IgD-negative memory B cell (primary cell): ENCODE data around the gene CCDC117. TPM values are rescaled to one million over a fixed set of nuclear protein-coding genes. Genes with fewer than 3 reads are reported as not detected.
A peak's percentile ranks its signal among the peaks of the same experiment; 100 is the strongest.
"Not testable (repeated sequence)": the region's sequence is repeated elsewhere in the genome, so short reads cannot be mapped to it uniquely, and the experiment has no call there.

Experiments
- H3K27ac Mint-ChIP-seq, 3 donors: one replicate each; pipeline ENCODE4 v1.8.0; 2020 to 2022; ENCODE audit warnings: mild to moderate bottlenecking in 3 of 3, mixed read lengths in 3 of 3, moderate library complexity in 1 of 3
- H3K27me3 Mint-ChIP-seq: one replicate; pipeline ENCODE4 v1.8.0; 2021; ENCODE audit warnings: mixed read lengths
- H3K36me3 Mint-ChIP-seq: one replicate; pipeline ENCODE4 v1.8.0; 2020; ENCODE audit warnings: mild to moderate bottlenecking, mixed read lengths
- H3K4me1 Mint-ChIP-seq, 3 donors: one replicate each; pipeline ENCODE4 v1.8.0; 2020 to 2022; ENCODE audit warnings: mixed read lengths in 3 of 3, mild to moderate bottlenecking in 1 of 3
- H3K4me3 Mint-ChIP-seq, 4 donors: one replicate each; pipeline ENCODE4 v1.8.0; 2020 to 2022; ENCODE audit warnings: mild to moderate bottlenecking in 4 of 4, mixed read lengths in 4 of 4, moderate library complexity in 3 of 4
- H3K9me3 Mint-ChIP-seq, 3 donors: one replicate each; pipeline ENCODE4 v1.8.0; 2020 to 2021; ENCODE audit warnings: mixed read lengths in 3 of 3, mild to moderate bottlenecking in 1 of 3
- polyA plus RNA-seq: library from polyadenylated mRNA; unstranded; fragments of 300-500 nt; fragmentation: Illumina TruSeq; gene quantifications from one replicate; pipeline ENCODE4 v1.2.3, GENCODE V29; 2021

Gene CCDC117
- 12.0 TPM for polyA plus RNA-seq

- Mint-ChIP-seq H3K4me1 (peaks cover 16 to 20% (median 16%) of the 10 kb centered on the region in 3 donors), H3K4me3 (peak within 1 kb of the TSS; percentile 94 to 99 (median 96)), H3K27ac (peak within 1 kb of the TSS; percentile 93 to 96 (median 94)), H3K9me3 (no peaks in the 10 kb centered on the region), H3K36me3 (no peaks in the 10 kb centered on the region), H3K27me3 (no peaks in the 10 kb centered on the region)
Observed at GRCh38 chr22:28772633-28773460, at the start of gene CCDC117. TSS of gene CCDC117 (plus strand) at chr22:28772695. CDS start at chr22:28772850, 155 bp downstream.

- H3K4me3 Mint-ChIP-seq = no peak overlapping the region
- peaks cover 26% of the 10 kb centered on the region for H3K36me3 Mint-ChIP-seq
- H3K27ac Mint-ChIP-seq = no peak overlapping the region
- no peaks in the 10 kb centered on the region for H3K9me3 Mint-ChIP-seq
- peaks cover 5 to 11% (median 7%) of the 10 kb centered on the region in 3 donors for H3K4me1 Mint-ChIP-seq
- H3K27me3 Mint-ChIP-seq = no peaks in the 10 kb centered on the region
Observed at GRCh38 chr22:28728002-28728401, 44.5 kb upstream of the CCDC117 start.

- Mint-ChIP-seq H3K27me3 (no peaks in the 10 kb centered on the region), H3K4me3 (peak overlapping the region in 1 of 4 donors; percentile 27), H3K27ac (no peak overlapping the region), H3K9me3 (no peaks in the 10 kb centered on the region), H3K4me1 (peaks cover 5 to 11% (median 7%) of the 10 kb centered on the region in 3 donors), H3K36me3 (peaks cover 24% of the 10 kb centered on the region)
Observed at GRCh38 chr22:28728621-28729313, 43.7 kb upstream of the CCDC117 start.

GRCh38 chr22:28730179-28730578 is 42.3 kb upstream of the CCDC117 start:
- no peak overlapping the region for H3K4me3 Mint-ChIP-seq
- H3K9me3 Mint-ChIP-seq = no peaks in the 10 kb centered on the region
- peaks cover 22% of the 10 kb centered on the region for H3K36me3 Mint-ChIP-seq
- peaks cover 5 to 11% (median 7%) of the 10 kb centered on the region in 3 donors for H3K4me1 Mint-ChIP-seq
- H3K27me3 Mint-ChIP-seq = no peaks in the 10 kb centered on the region
- no peak overlapping the region for H3K27ac Mint-ChIP-seq

- no peak overlapping the region for H3K4me3 Mint-ChIP-seq
- no peaks in the 10 kb centered on the region for H3K27me3 Mint-ChIP-seq
- H3K36me3 Mint-ChIP-seq = peaks cover 3% of the 10 kb centered on the region
- no peak overlapping the region for H3K27ac Mint-ChIP-seq
- H3K4me1 Mint-ChIP-seq = peaks cover 0 to 5% (median 4%) of the 10 kb centered on the region in 3 donors
- H3K9me3 Mint-ChIP-seq = no peaks in the 10 kb centered on the region
Observed at GRCh38 chr22:28734393-28734792, 38.1 kb upstream of the CCDC117 start.

GRCh38 chr22:28736301-28737155 is 36.0 kb upstream of the CCDC117 start:
- no peak overlapping the region for H3K27ac Mint-ChIP-seq

GRCh38 chr22:28737701-28738100 is 34.8 kb upstream of the CCDC117 start:
- H3K36me3 Mint-ChIP-seq = peaks cover 3% of the 10 kb centered on the region
- H3K27ac Mint-ChIP-seq = no peak overlapping the region
- H3K27me3 Mint-ChIP-seq = no peaks in the 10 kb centered on the region
- no peak overlapping the region for H3K4me3 Mint-ChIP-seq
- peaks cover 4 to 11% (median 8%) of the 10 kb centered on the region in 3 donors for H3K4me1 Mint-ChIP-seq
- H3K9me3 Mint-ChIP-seq = no peaks in the 10 kb centered on the region

More at GRCh38 chr22:28736301-28737155, 36.0 kb upstream of the CCDC117 start:
- H3K27me3 Mint-ChIP-seq = no peaks in the 10 kb centered on the region
- H3K36me3 Mint-ChIP-seq = peaks cover 3% of the 10 kb centered on the region
- H3K4me1 Mint-ChIP-seq = peaks cover 0 to 6% (median 4%) of the 10 kb centered on the region in 3 donors
- no peaks in the 10 kb centered on the region for H3K9me3 Mint-ChIP-seq
- peak overlapping the region in 1 of 4 donors; percentile 67 for H3K4me3 Mint-ChIP-seq

GRCh38 chr22:28738876-28739275 is 33.6 kb upstream of the CCDC117 start:
- H3K36me3 Mint-ChIP-seq, H3K27ac Mint-ChIP-seq, H3K27me3 Mint-ChIP-seq, H3K9me3 Mint-ChIP-seq: not testable (repeated sequence)
- H3K4me3 Mint-ChIP-seq = peak overlapping the region in 1 of 4 donors; percentile 36
- H3K4me1 Mint-ChIP-seq = peaks cover 4 to 18% (median 12%) of the 10 kb centered on the region in 3 donors

GRCh38 chr22:28741200-28741784 is 31.2 kb upstream of the CCDC117 start:
- peaks cover 4% of the 10 kb centered on the region for H3K36me3 Mint-ChIP-seq
- no peaks in the 10 kb centered on the region for H3K27me3 Mint-ChIP-seq
- H3K27ac Mint-ChIP-seq = peak overlapping the region; percentile 85 to 98 (median 93)
- H3K4me1 Mint-ChIP-seq = peaks cover 4 to 18% (median 12%) of the 10 kb centered on the region in 3 donors
- no peaks in the 10 kb centered on the region for H3K9me3 Mint-ChIP-seq
- H3K4me3 Mint-ChIP-seq = peak overlapping the region; percentile 95 to 99 (median 96)

GRCh38 chr22:28741785-28742561 is 30.5 kb upstream of the CCDC117 start, which contains the start of the genes CHEK2 and HSCB:
TSS of gene CHEK2 (minus strand) at chr22:28741820. CDS start at chr22:28734721, 7,099 bp downstream.
TSS of gene HSCB (plus strand) at chr22:28742039. CDS start at chr22:28742096, 57 bp downstream.
- H3K9me3 Mint-ChIP-seq = no peaks in the 10 kb centered on the region
- H3K36me3 Mint-ChIP-seq = peaks cover 4% of the 10 kb centered on the region
- peaks cover 4 to 16% (median 12%) of the 10 kb centered on the region in 3 donors for H3K4me1 Mint-ChIP-seq
- H3K27ac Mint-ChIP-seq = peak within 1 kb of the TSS; percentile 85 to 98 (median 93)
- H3K4me3 Mint-ChIP-seq = peak within 1 kb of the TSS; percentile 95 to 99 (median 96)
- no peaks in the 10 kb centered on the region for H3K27me3 Mint-ChIP-seq

GRCh38 chr22:28742562-28742962 is 29.9 kb upstream of the CCDC117 start:
- H3K36me3 Mint-ChIP-seq = peaks cover 6% of the 10 kb centered on the region
- peak overlapping the region; percentile 85 to 98 (median 93) for H3K27ac Mint-ChIP-seq
- H3K4me1 Mint-ChIP-seq = peaks cover 4 to 16% (median 12%) of the 10 kb centered on the region in 3 donors
- no peaks in the 10 kb centered on the region for H3K27me3 Mint-ChIP-seq
- H3K9me3 Mint-ChIP-seq = no peaks in the 10 kb centered on the region
- peak overlapping the region; percentile 95 to 99 (median 96) for H3K4me3 Mint-ChIP-seq

- Mint-ChIP-seq H3K36me3 (peaks cover 6% of the 10 kb centered on the region), H3K27me3 (no peaks in the 10 kb centered on the region)
Observed at GRCh38 chr22:28743852-28744251, 28.6 kb upstream of the CCDC117 start.

GRCh38 chr22:28750471-28750881 is 22.0 kb upstream of the CCDC117 start:
- H3K4me1 Mint-ChIP-seq = peaks cover 0 to 8% (median 6%) of the 10 kb centered on the region in 3 donors
- no peaks in the 10 kb centered on the region for H3K9me3 Mint-ChIP-seq
- H3K36me3 Mint-ChIP-seq = peaks cover 15% of the 10 kb centered on the region
- no peaks in the 10 kb centered on the region for H3K27me3 Mint-ChIP-seq
- H3K4me3 Mint-ChIP-seq = no peak overlapping the region
- no peak overlapping the region for H3K27ac Mint-ChIP-seq

More at GRCh38 chr22:28743852-28744251, 28.6 kb upstream of the CCDC117 start:
- H3K9me3 Mint-ChIP-seq = no peaks in the 10 kb centered on the region
- peak overlapping the region in 1 of 3 donors; percentile 85 for H3K27ac Mint-ChIP-seq
- peak overlapping the region in 2 of 4 donors; percentile 74 to 95 for H3K4me3 Mint-ChIP-seq
- H3K4me1 Mint-ChIP-seq = peaks cover 4 to 18% (median 12%) of the 10 kb centered on the region in 3 donors
